A673 (cell line): ENCODE measurements around the gene CHD1L. TPM values are rescaled to one million over a fixed set of nuclear protein-coding genes. Genes with fewer than 3 reads are reported as not detected.

Source experiments
- BruUV-seq: library from RNA; stranded (reverse); fragments of 400-500 nt; replicated peaks from 2 replicates; lab custom pipeline; 2021; lab: Mats Ljungman, UMichigan
- CTCF ChIA-PET: fragments of 300-600 bp; sonication (Branson Sonifier 250); formaldehyde crosslinking; loops from one replicate; lab custom pipeline; 2022; ENCODE audit warnings: antibody characterized with exemption; lab: Charles Lee
- POLR2A ChIA-PET: fragments of 300-600 bp; sonication (Branson Sonifier 250); formaldehyde crosslinking; loops from one replicate; lab custom pipeline; 2022; ENCODE audit warnings: antibody characterized with exemption; ENCODE audit not compliant: low non-redundant PET; lab: Charles Lee
- DNase-seq: peaks from one replicate; pipeline ENCODE4 v3.0.0-alpha.2; 2015; ENCODE audit warnings: low spot score
- H3K27ac ChIP-seq: fragments of 200-600 bp; sonication (generic); 2 replicates; pipeline ENCODE4 v1.5.1; 2016; ENCODE audit warnings: mixed run types, low read depth, mild to moderate bottlenecking, mixed read lengths, antibody characterized with exemption, low read length; ENCODE audit not compliant: poor library complexity, severe bottlenecking
- H3K27me3 ChIP-seq: fragments of 200-600 bp; sonication (generic); replicated peaks from 2 replicates; pipeline ENCODE4 v1.6.1; 2017; ENCODE audit warnings: mixed run types, low read depth, mild to moderate bottlenecking, mixed read lengths, antibody characterized with exemption, low read length; ENCODE audit not compliant: insufficient read depth, poor library complexity
- H3K36me3 ChIP-seq: fragments of 200-600 bp; sonication (generic); 2 replicates; pipeline ENCODE4 v1.6.1; 2016; ENCODE audit warnings: mixed run types, mild to moderate bottlenecking, mixed read lengths, antibody characterized with exemption, low read length; ENCODE audit not compliant: insufficient read depth, poor library complexity, severe bottlenecking
- H3K4me1 ChIP-seq: fragments of 200-600 bp; sonication (generic); 2 replicates; pipeline ENCODE4 v1.6.1; 2017; ENCODE audit warnings: mixed run types, mild to moderate bottlenecking, mixed read lengths, antibody characterized with exemption, low read length; ENCODE audit not compliant: insufficient read depth, poor library complexity, severe bottlenecking
- H3K4me3 ChIP-seq: fragments of 200-600 bp; sonication (generic); 2 replicates; pipeline ENCODE4 v1.5.1; 2016; ENCODE audit warnings: low read depth, mixed run types, mild to moderate bottlenecking, mixed read lengths, low read length; ENCODE audit not compliant: poor library complexity, severe bottlenecking
- H3K9me3 ChIP-seq: fragments of 200-600 bp; sonication (generic); 2 replicates; pipeline ENCODE4 v1.6.1; 2016; ENCODE audit warnings: mixed run types, low read depth, mild to moderate bottlenecking, mixed read lengths, antibody characterized with exemption, low read length; ENCODE audit not compliant: poor library complexity, severe bottlenecking
- CTCF ChIP-seq: fragments of 300-800, 200-600 bp; sonication (generic); conservative IDR thresholded peaks from 2 replicates; pipeline ENCODE4 v1.5.1; 2017; ENCODE audit warnings: low read depth, mild to moderate bottlenecking, antibody characterized with exemption, low read length, moderate library complexity, mixed read lengths
- EZH2 ChIP-seq: fragments of 200-600 bp; sonication (generic); IDR thresholded peaks from 2 replicates; pipeline ENCODE4 v1.6.1; 2017; ENCODE audit warnings: borderline replicate concordance, low read depth, mild to moderate bottlenecking, mixed read lengths, antibody characterized with exemption, low read length; ENCODE audit not compliant: poor library complexity, severe bottlenecking
- intact Hi-C: fragments of 100-400 bp; cut with micrococcal nuclease; formaldehyde crosslinking; loops from one replicate; pipeline ENCODE4 v1.10.0; 2022; ENCODE audit not compliant: unreplicated experiment
- total RNA-seq: library from RNA; stranded (reverse); gene quantifications from 2 replicates; pipeline ENCODE4 v1.2.3, GENCODE V29; 2021

CHD1L gene
- total RNA-seq, 1 experiment from 2014 or later = 64.5 TPM

- H3K27me3 ChIP-seq = no peaks in the 10 kb centered on the region
- POLR2A ChIA-PET = no interaction called here
- H3K27ac ChIP-seq = no peak overlapping the region
- H3K4me1 ChIP-seq = no peaks in the 10 kb centered on the region
- CTCF ChIA-PET = no interaction called here
- no peaks in the 10 kb centered on the region for H3K36me3 ChIP-seq
- no peaks in the 10 kb centered on the region for H3K9me3 ChIP-seq
- TF ChIP-seq CTCF = no peak
- TF ChIP-seq EZH2 = no peak
- H3K4me3 ChIP-seq = no peak overlapping the region
- intact Hi-C loops = no loop called here
- no peak for DNase-seq
- BruUV-seq = no TSS peak
Measured at GRCh38 chr1:147201786-147202185, 40.7 kb upstream of the CHD1L start.

GRCh38 chr1:147202576-147202975 lies 39.9 kb upstream of the CHD1L start:
- intact Hi-C loops = no loop called here
- no TSS peak for BruUV-seq
- Histone ChIP-seq H3K27ac (no peak overlapping the region), H3K9me3 (no peaks in the 10 kb centered on the region), H3K4me1 (no peaks in the 10 kb centered on the region), H3K4me3 (no peak overlapping the region), H3K36me3 (no peaks in the 10 kb centered on the region), H3K27me3 (no peaks in the 10 kb centered on the region)
- CTCF ChIA-PET = no interaction called here
- TF ChIP-seq CTCF (no peak), EZH2 (no peak)
- DNase-seq = no peak
- POLR2A ChIA-PET = no interaction called here

- DNase-seq = no peak
- Histone ChIP-seq H3K4me3 (no peak overlapping the region), H3K27ac (no peak overlapping the region), H3K9me3 (no peaks in the 10 kb centered on the region), H3K4me1 (no peaks in the 10 kb centered on the region), H3K27me3 (no peaks in the 10 kb centered on the region), H3K36me3 (no peaks in the 10 kb centered on the region)
- TF ChIP-seq CTCF = no peak
- no peak for TF ChIP-seq EZH2
- CTCF ChIA-PET = no interaction called here
- POLR2A ChIA-PET = interaction anchor here (0.6 kb wide), 1 partner anchor 25 kb away, joined by 5 read pairs; no protein-coding TSS in a partner anchor
- intact Hi-C loops = no loop called here
- BruUV-seq = no TSS peak
Measured at GRCh38 chr1:147204080-147204479, 38.4 kb upstream of the CHD1L start.
